HepG2 (cell line): ENCODE measurements around the gene TRIM67. TPM values are rescaled to one million over a fixed set of nuclear protein-coding genes. Genes with fewer than 3 reads are reported as not detected.
A peak's percentile ranks its signal among the peaks of the same experiment; 100 is the strongest.

Source experiments
- ATAC-seq: fragments of 200-7000 bp; cut with Tn5 transposase; 3 replicates; pipeline ENCODE4 v1.9.1; 2020; ENCODE audit warnings: mild to moderate bottlenecking, moderate library complexity
- BruUV-seq: library from RNA; stranded (reverse); fragments of 400-500 nt; replicated peaks from 2 replicates; lab custom pipeline; 2021; lab: Mats Ljungman, UMichigan
- CTCF ChIA-PET: fragments of 300-600 bp; formaldehyde crosslinking; extraction: SDS; loops from one replicate; lab custom pipeline; 2021; ENCODE audit warnings: low total read pairs, inconsistent platforms, low intra/inter-chr PET ratio; lab: Yijun Ruan, JAX
- POLR2A ChIA-PET: fragments of 350-600 bp; sonication (Branson Sonifier 250); formaldehyde crosslinking; loops from one replicate; lab custom pipeline; 2020; ENCODE audit warnings: antibody characterized with exemption, inconsistent platforms; lab: Yijun Ruan, JAX
- DNase-seq: peaks from one replicate; pipeline ENCODE4 v3.0.0-alpha.2; 2015; ENCODE audit warnings: low spot score
- FAIRE-seq: peaks from 3 replicates; lab custom pipeline; 2011; peaks lifted over from hg19 to GRCh38; lab: Jason Lieb, UNC
- H2AFZ ChIP-seq: one replicate; pipeline ENCODE4 v1.6.1; 2011; ENCODE audit warnings: low read length, inconsistent platforms
- H3K27ac ChIP-seq: fragments of 300-600 bp; 3 replicates; pipeline ENCODE4 v1.8.0; 2011; ENCODE audit warnings: mixed run types, mild to moderate bottlenecking, mixed read lengths, low read length, inconsistent platforms; ENCODE audit not compliant: insufficient read depth; ENCODE audit errors: extremely low read length
- H3K27me3 ChIP-seq, 2 experiments: fragments of 200-600 bp in 1 of 2; 2 replicates in 1 of 2; 3 replicates in 1 of 2; pipeline versions ENCODE4 v1.6.0 to v1.8.0; 2011; ENCODE audit warnings: low read length in 2 of 2, mild to moderate bottlenecking in 2 of 2, moderate library complexity in 2 of 2, inconsistent platforms in 1 of 2; ENCODE audit not compliant: insufficient read depth in 2 of 2, control insufficient read depth in 1 of 2
- H3K36me3 ChIP-seq, 2 experiments: fragments of 200-600 bp in 1 of 2; replicated peaks in 1 of 2; 2 replicates in 1 of 2; 3 replicates in 1 of 2; pipeline versions ENCODE4 v1.5.1 to v1.8.0; 2011; ENCODE audit warnings: low read length in 2 of 2, inconsistent platforms in 1 of 2; ENCODE audit not compliant: insufficient read depth in 2 of 2, control insufficient read depth in 1 of 2
- H3K4me1 ChIP-seq: 2 replicates; pipeline ENCODE4 v1.5.1; 2012; ENCODE audit warnings: low read length, inconsistent platforms; ENCODE audit not compliant: insufficient read depth
- H3K4me2 ChIP-seq: 2 replicates; pipeline ENCODE4 v1.6.0; 2011; ENCODE audit warnings: low read depth, low read length, inconsistent platforms
- H3K4me3 ChIP-seq, 3 experiments: fragments of 200-600 bp in 1 of 3; sonication (generic), shearing (Covaris generic) in 1 of 3; replicated peaks in 1 of 3; 2 replicates each; pipeline ENCODE4 v1.5.1; 2011 to 2016; ENCODE audit warnings: low read length in 3 of 3, inconsistent platforms in 2 of 3, low read depth in 2 of 3, mild to moderate bottlenecking in 2 of 3, control low read depth in 1 of 3, mixed read lengths in 1 of 3; ENCODE audit not compliant: insufficient read depth in 1 of 3
- H3K79me2 ChIP-seq: one replicate; pipeline ENCODE4 v1.6.1; 2011; ENCODE audit warnings: low read length, inconsistent platforms; ENCODE audit not compliant: insufficient read depth
- H3K9ac ChIP-seq: 2 replicates; pipeline ENCODE4 v1.6.0; 2011; ENCODE audit warnings: mild to moderate bottlenecking, low read depth, low read length, inconsistent platforms; ENCODE audit not compliant: insufficient read depth
- H3K9me3 ChIP-seq: 2 replicates; pipeline ENCODE4 v1.5.1; 2012; ENCODE audit warnings: mild to moderate bottlenecking, low read length
- H4K20me1 ChIP-seq: 2 replicates; pipeline ENCODE4 v1.6.0; 2011; ENCODE audit warnings: inconsistent platforms, mild to moderate bottlenecking, low read length, moderate library complexity; ENCODE audit not compliant: insufficient read depth
- ARID2 ChIP-seq: sonication (generic); formaldehyde crosslinking; IDR thresholded peaks from 2 replicates; pipeline ENCODE4 v1.8.1; 2022; ENCODE audit warnings: mild to moderate bottlenecking, missing genetic modification reagents, borderline replicate concordance
- CREB1 ChIP-seq, 2 experiments: fragments of 450-650 bp in 1 of 2; IDR thresholded peaks; 2 replicates each; pipeline ENCODE4 v1.6.1; 2016 to 2017; ENCODE audit warnings: control low read depth in 1 of 2, mild to moderate bottlenecking in 1 of 2, missing compliant biosample characterization in 1 of 2, missing genetic modification characterization in 1 of 2
- CTCF ChIP-seq: sonication (generic); formaldehyde crosslinking; IDR thresholded peaks from 2 replicates; pipeline ENCODE4 v1.5.0; 2020; ENCODE audit warnings: mild to moderate bottlenecking, missing genetic modification reagents, moderate library complexity
- DMAP1 ChIP-seq: IDR thresholded peaks from 2 replicates; pipeline ENCODE4 v1.6.1; 2016
- ELF3 ChIP-seq: IDR thresholded peaks from 2 replicates; pipeline ENCODE4 v1.6.1; 2016; ENCODE audit warnings: missing genetic modification reagents, missing compliant biosample characterization
- FOXO4 ChIP-seq: sonication (generic); formaldehyde crosslinking; conservative IDR thresholded peaks from 2 replicates; pipeline ENCODE4 v1.8.1; 2023; ENCODE audit warnings: missing genetic modification reagents
- GATAD2A ChIP-seq: IDR thresholded peaks from 2 replicates; pipeline ENCODE4 v1.6.1; 2016
- TFE3 ChIP-seq: IDR thresholded peaks from 2 replicates; pipeline ENCODE4 v1.6.1; 2016
- ZMAT5 ChIP-seq: sonication (generic); formaldehyde crosslinking; IDR thresholded peaks from 2 replicates; pipeline ENCODE4 v1.5.0; 2020; ENCODE audit warnings: mild to moderate bottlenecking, low read depth, missing genetic modification reagents, borderline replicate concordance
- ZNF235 ChIP-seq: sonication (generic); formaldehyde crosslinking; IDR thresholded peaks from 2 replicates; pipeline ENCODE4 v1.8.1; 2023; ENCODE audit warnings: mild to moderate bottlenecking, missing genetic modification reagents, borderline replicate concordance
- ZNF589 ChIP-seq: sonication (generic); formaldehyde crosslinking; conservative IDR thresholded peaks from 2 replicates; pipeline ENCODE4 v1.8.0; 2022; ENCODE audit warnings: mild to moderate bottlenecking, moderate library complexity, missing genetic modification reagents
- ZNF660 ChIP-seq: sonication (generic); formaldehyde crosslinking; IDR thresholded peaks from 2 replicates; pipeline ENCODE4 v1.5.1; 2020; ENCODE audit warnings: mild to moderate bottlenecking, low read depth, missing genetic modification reagents, borderline replicate concordance
- ZNF740 ChIP-seq: sonication (generic); formaldehyde crosslinking; IDR thresholded peaks from 2 replicates; pipeline ENCODE4 v1.4.0; 2020; ENCODE audit warnings: missing genetic modification reagents
- WGBS: methylation state at CpG from one replicate; pipeline ENCODE4 v1.1.6; 2017; ENCODE audit warnings: low lambda C conversion rate; 5-methylcytosine and 5-hydroxymethylcytosine counted together
- in situ Hi-C: cut with HindIII; loops from 2 replicates; pipeline ENCODE4 v1.10.0; 2017; ENCODE audit warnings: low pct_unique_long_range_greater_than_20kb; ENCODE audit not compliant: extremely low pct_ligation_motif_present
- intact Hi-C: fragments of 100-400 bp; cut with micrococcal nuclease; formaldehyde crosslinking; loops from one replicate; pipeline ENCODE4 v1.10.0; 2022; ENCODE audit not compliant: unreplicated experiment
- polyA plus RNA-seq, 8 experiments: library from polyadenylated mRNA; depleted of rRNA in 3 of 8; stranded (reverse) in 7 of 8; unstranded in 1 of 8; fragments of >200 nt; fragmentation: Illumina TruSeq in 4 of 8; extraction: Trizol in 4 of 8; gene quantifications; 2 replicates each; pipeline versions ENCODE4 v1.2.1 to v1.2.3, GENCODE V29; 2011 to 2016; ENCODE audit warnings: low read depth in 4 of 8, missing spikeins in 1 of 8, mixed read lengths in 1 of 8; ENCODE audit not compliant: insufficient read depth in 1 of 8
- total RNA-seq, 5 experiments: library from RNA; depleted of rRNA; stranded (reverse); fragments of >200 nt; fragmentation: Illumina TruSeq; extraction: Trizol; gene quantifications; 2 replicates each; pipeline ENCODE4 v1.2.3, GENCODE V29; 2016; ENCODE audit warnings: low read depth in 1 of 5

TRIM67 gene
- total and polyA plus RNA-seq, 2 of the 13 experiments (the other 11 are each of a cell fraction or from before 2014, with no cell fraction given), result not detected

GRCh38 chr1:231241750-231242149 is 79.9 kb downstream of the TRIM67 start:
- Histone ChIP-seq H3K27ac (peak overlapping the region; percentile 88), H3K27me3 (no peaks in the 10 kb centered on the region; a peak in 1 of 5 replicates), H3K9me3 (no peaks in the 10 kb centered on the region), H3K79me2 (peaks cover 88% of the 10 kb centered on the region), H2AFZ (no peak overlapping the region), H3K36me3 (peaks cover 5 to 8% of the 10 kb centered on the region in 2 experiments; a peak in 4 of 5 replicates), H3K4me3 (peak overlapping the region; percentile 89 to 99 (median 93)), H3K4me2 (peak overlapping the region; percentile 90), H3K4me1 (peaks cover 75% of the 10 kb centered on the region), H4K20me1 (peaks cover 3% of the 10 kb centered on the region), H3K9ac (peak overlapping the region; percentile 93)
- ATAC-seq (peak; percentile 65), FAIRE-seq (no peak), DNase-seq (no peak)
- TSS peak; percentile 62 for BruUV-seq
- ChIA-PET POLR2A (interaction anchor here (0.9 to 3.5 kb wide), 5 partner anchors 8 to 154 kb away, joined by 3 to 22 read pairs (median 5); partner anchors contain the start of genes EXOC8 and SPRTN), CTCF (no interaction called here)
- in situ Hi-C loops (no loop called here), intact Hi-C loops (loop anchor here (5.0 kb wide), 1 partner anchor 96 kb away; the partner anchor contains the start of genes EXOC8 and SPRTN)
- TF ChIP-seq ZNF740 (CRISPR knock-in tag), result no peak
- no peak for TF ChIP-seq ZMAT5 (CRISPR knock-in tag)
- 0 out of 2 replicates have a peak, but pooled peaks have one; percentile 10 for TF ChIP-seq ELF3 (CRISPR knock-in tag)
- TF ChIP-seq FOXO4, result no peak
- no peak for TF ChIP-seq GATAD2A (CRISPR knock-in tag)
- no peak for TF ChIP-seq ZNF235 (CRISPR knock-in tag)
- no peak for TF ChIP-seq ZNF589
- TF ChIP-seq TFE3 (CRISPR knock-in tag), result no peak
- no peak for TF ChIP-seq ZNF660 (CRISPR knock-in tag)
- no peak for TF ChIP-seq DMAP1
- no peak for TF ChIP-seq ARID2 (CRISPR knock-in tag)
- no peak for TF ChIP-seq CREB1 (IDR thresholded peaks at IDR 0.05)
- TF ChIP-seq CREB1 (CRISPR knock-in tag; IDR thresholded peaks at IDR 0.05), result 0 out of 2 replicates have a peak, but pooled peaks have one; percentile 1
- peak; percentile 44 for TF ChIP-seq CTCF
- WGBS, result 2% methylated on average over 10 of the region's 10 CpGs
